ENCODE data around the gene GLA.
A peak's percentile ranks its signal among the peaks of the same experiment; 100 is the strongest.

The GLA gene

GRCh38 chrX:101362757-101363156 is 45.0 kb downstream of the GLA start:
- in situ Hi-C loops (cut with MboI; ENCODE audit: low pct_unique_long_range_greater_than_20kb, low sequenced_read_pairs), result no loop called here
- no peak for DNase-seq

- no peak for DNase-seq
- in situ Hi-C loops (cut with MboI; ENCODE audit: low pct_unique_long_range_greater_than_20kb, low sequenced_read_pairs), result no loop called here
Observed at GRCh38 chrX:101362116-101362515, 45.6 kb downstream of the GLA start.

- no peak for DNase-seq
- in situ Hi-C loops (cut with MboI; ENCODE audit: low pct_unique_long_range_greater_than_20kb, low sequenced_read_pairs), result no loop called here
Observed at GRCh38 chrX:101360390-101360789, 47.3 kb downstream of the GLA start.

GRCh38 chrX:101359966-101360365 is 47.8 kb downstream of the GLA start:
- DNase-seq, result no peak

GRCh38 chrX:101357166-101357795 is 50.4 kb downstream of the GLA start:
- DNase-seq, result peak; percentile 53
- in situ Hi-C loops (cut with MboI; ENCODE audit: low pct_unique_long_range_greater_than_20kb, low sequenced_read_pairs), result no loop called here

More at GRCh38 chrX:101359966-101360365, 47.8 kb downstream of the GLA start:
- in situ Hi-C loops (cut with MboI; ENCODE audit: low pct_unique_long_range_greater_than_20kb, low sequenced_read_pairs), result no loop called here

- in situ Hi-C loops (cut with MboI; ENCODE audit: low pct_unique_long_range_greater_than_20kb, low sequenced_read_pairs), result no loop called here
- DNase-seq, result no peak
Observed at GRCh38 chrX:101349193-101349562, 58.5 kb downstream of the GLA start.

- peak; percentile 89 for DNase-seq
Observed at GRCh38 chrX:101348452-101349192, 59.1 kb downstream of the GLA start, which contains the start of gene TIMM8A. TSS of gene TIMM8A (minus strand) at chrX:101348742. CDS start at chrX:101348664, 78 bp downstream.

GRCh38 chrX:101347859-101348451 is 59.8 kb downstream of the GLA start:
- DNase-seq, result peak; percentile 41
- in situ Hi-C loops (cut with MboI; ENCODE audit: low pct_unique_long_range_greater_than_20kb, low sequenced_read_pairs), result no loop called here

More at GRCh38 chrX:101348452-101349192, 59.1 kb downstream of the GLA start, which contains the start of gene TIMM8A:
- in situ Hi-C loops (cut with MboI; ENCODE audit: low pct_unique_long_range_greater_than_20kb, low sequenced_read_pairs), result no loop called here
